ENCODE data around the gene MINDY4. TPM values are rescaled to one million over a fixed set of nuclear protein-coding genes. Genes with fewer than 3 reads are reported as not detected.

Gene MINDY4
- 10 to 100 TPM in 5 of 7 donors, 1 to 10 TPM in 2; 7.9 to 30.3 (median 22.9) TPM for total RNA-seq
- 1 to 10 TPM; 6.9 to 8.4 TPM for polyA plus RNA-seq
- long read RNA-seq, donor 1, transcript MINDY4-201 (18 exons, 2,733 nt) = major isoform, 8 of 37 reads
- long read RNA-seq, donor 1, partial matches to known transcripts = 13 of 37 reads
- long read RNA-seq, donor 1, other reads (novel, unspliced or antisense) = 15 of 37 reads
- long read RNA-seq, donor 2 = 0 reads
- long read RNA-seq, donor 3, transcript MINDY4-201 (18 exons, 2,733 nt) = major isoform, 11 of 23 reads
- long read RNA-seq, donor 3, partial matches to known transcripts = 4 of 23 reads
- long read RNA-seq, donor 3, other reads (novel, unspliced or antisense) = 6 of 23 reads

GRCh38 chr7:30771174-30771879 is at the start of gene MINDY4:
Gene MINDY4 (plus strand): TSS chr7:30771417. CDS start chr7:30771494, 77 bp downstream.
- Histone ChIP-seq H3K4me3 (peak within 1 kb of the TSS; percentile 75), H3K36me3 (no peaks in the 10 kb centered on the region), H3K27ac (peak within 1 kb of the TSS; percentile 62 to 80), H3K27me3 (no peaks in the 10 kb centered on the region), H3K9me3 (no peaks in the 10 kb centered on the region), H3K4me1 (ENCODE audit: insufficient read depth) (peaks cover 1% of the 10 kb centered on the region)
- intact Hi-C loops (cut with DNase I) = no loop called here
- DNase-seq = peak; percentile 86 to 92 (median 88)
- WGBS, 3 donors = 1% methylated on average over 36 to 62 of the region's 62 CpGs
- TF ChIP-seq POLR2A (IDR thresholded peaks at IDR 0.05) = peak; percentile 25
- TF ChIP-seq CTCF (IDR thresholded peaks at IDR 0.05) = peak in 1 of 3 donors; percentile 14
- TF ChIP-seq EP300 (IDR thresholded peaks at IDR 0.05) = no peak

GRCh38 chr7:30722187-30722586 is 49.0 kb upstream of the MINDY4 start:
- H3K27ac ChIP-seq = no peak overlapping the region
- intact Hi-C loops (cut with DNase I) = no loop called here
- no peak for TF ChIP-seq POLR2A (IDR thresholded peaks at IDR 0.05)
- no peak for TF ChIP-seq CTCF (IDR thresholded peaks at IDR 0.05)
- TF ChIP-seq EP300 (IDR thresholded peaks at IDR 0.05) = no peak
- no peak for DNase-seq
- WGBS, 3 donors = 50 to 62% (median 55%) methylated on average over 2 of the region's 2 CpGs
- H3K4me3 ChIP-seq = no peak overlapping the region
- no peaks in the 10 kb centered on the region for H3K4me1 ChIP-seq (ENCODE audit: insufficient read depth)
- no peaks in the 10 kb centered on the region for H3K36me3 ChIP-seq
- H3K27me3 ChIP-seq = no peaks in the 10 kb centered on the region
- H3K9me3 ChIP-seq = no peaks in the 10 kb centered on the region

DNA sequence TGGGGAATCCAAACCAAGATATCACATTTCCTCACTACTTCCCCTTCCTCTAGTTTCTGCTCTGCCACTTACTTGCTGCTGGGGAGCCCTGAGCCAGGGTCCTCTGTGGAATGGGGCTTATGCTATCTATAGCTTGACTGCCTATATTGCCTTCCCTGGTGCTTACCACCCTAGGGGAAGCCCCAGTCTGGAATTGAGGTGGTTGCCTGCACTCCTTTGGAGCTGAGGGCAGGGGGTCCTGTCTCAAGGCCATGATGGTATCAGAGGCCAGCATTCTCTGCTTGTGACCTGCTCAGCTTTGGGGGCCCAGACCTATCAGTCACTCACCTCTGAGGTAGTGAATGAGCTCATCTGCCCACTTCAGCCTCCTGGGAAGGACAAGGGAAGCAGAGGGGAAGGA is 48.5 kb upstream of the MINDY4 start:
- Histone ChIP-seq H3K27ac (no peak overlapping the region), H3K27me3 (no peaks in the 10 kb centered on the region), H3K4me3 (no peak overlapping the region), H3K4me1 (ENCODE audit: insufficient read depth) (no peaks in the 10 kb centered on the region), H3K36me3 (no peaks in the 10 kb centered on the region), H3K9me3 (no peaks in the 10 kb centered on the region)
- TF ChIP-seq CTCF (IDR thresholded peaks at IDR 0.05) = no peak
- no peak for TF ChIP-seq POLR2A (IDR thresholded peaks at IDR 0.05)
- TF ChIP-seq EP300 (IDR thresholded peaks at IDR 0.05) = no peak
- DNase-seq = no peak
- intact Hi-C loops (cut with DNase I) = no loop called here

DNA sequence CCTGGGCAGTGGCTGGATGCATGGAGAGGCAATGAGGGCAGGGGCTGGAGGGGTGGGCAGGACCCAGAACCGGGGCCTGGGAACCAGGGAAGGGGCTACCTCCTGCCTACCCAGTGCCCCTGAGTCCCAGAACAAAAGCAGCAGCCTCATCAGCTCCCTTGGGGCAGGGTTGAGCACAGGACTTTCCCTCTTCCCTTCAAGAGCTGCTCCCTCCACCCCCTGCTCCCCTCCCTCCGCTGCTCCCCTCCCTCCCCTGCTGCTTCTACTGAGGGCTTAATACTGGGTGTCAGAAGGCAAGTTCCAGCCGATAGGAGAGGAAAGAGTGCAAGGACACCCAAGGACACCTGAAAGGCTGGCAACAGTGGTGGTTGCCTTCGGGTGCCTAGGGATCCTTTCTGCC is 47.4 kb upstream of the MINDY4 start:
- H3K27ac ChIP-seq = no peak overlapping the region
- H3K4me1 ChIP-seq (ENCODE audit: insufficient read depth) = no peaks in the 10 kb centered on the region
- DNase-seq = no peak
- intact Hi-C loops (cut with DNase I) = no loop called here
- no peak overlapping the region for H3K4me3 ChIP-seq
- H3K9me3 ChIP-seq = no peaks in the 10 kb centered on the region
- H3K27me3 ChIP-seq = no peaks in the 10 kb centered on the region
- no peaks in the 10 kb centered on the region for H3K36me3 ChIP-seq
- TF ChIP-seq CTCF (IDR thresholded peaks at IDR 0.05) = no peak
- TF ChIP-seq EP300 (IDR thresholded peaks at IDR 0.05) = no peak
- TF ChIP-seq POLR2A (IDR thresholded peaks at IDR 0.05) = no peak
- 53 to 73% (median 56%) methylated on average over 4 of the region's 4 CpGs for WGBS, 3 donors
